SW 1271 (cell line): Measurements from ENCODE around the gene SLC1A3.
"Not testable (repeated sequence)": the region's sequence is repeated elsewhere in the genome, so short reads cannot be mapped to it uniquely, and the experiment has no call there.

Source experiments
- DNase-seq, 2 experiments: peaks; one replicate each; lab custom pipeline; 2025; lab: John Stamatoyannopoulos, UW

SLC1A3 gene

DNA sequence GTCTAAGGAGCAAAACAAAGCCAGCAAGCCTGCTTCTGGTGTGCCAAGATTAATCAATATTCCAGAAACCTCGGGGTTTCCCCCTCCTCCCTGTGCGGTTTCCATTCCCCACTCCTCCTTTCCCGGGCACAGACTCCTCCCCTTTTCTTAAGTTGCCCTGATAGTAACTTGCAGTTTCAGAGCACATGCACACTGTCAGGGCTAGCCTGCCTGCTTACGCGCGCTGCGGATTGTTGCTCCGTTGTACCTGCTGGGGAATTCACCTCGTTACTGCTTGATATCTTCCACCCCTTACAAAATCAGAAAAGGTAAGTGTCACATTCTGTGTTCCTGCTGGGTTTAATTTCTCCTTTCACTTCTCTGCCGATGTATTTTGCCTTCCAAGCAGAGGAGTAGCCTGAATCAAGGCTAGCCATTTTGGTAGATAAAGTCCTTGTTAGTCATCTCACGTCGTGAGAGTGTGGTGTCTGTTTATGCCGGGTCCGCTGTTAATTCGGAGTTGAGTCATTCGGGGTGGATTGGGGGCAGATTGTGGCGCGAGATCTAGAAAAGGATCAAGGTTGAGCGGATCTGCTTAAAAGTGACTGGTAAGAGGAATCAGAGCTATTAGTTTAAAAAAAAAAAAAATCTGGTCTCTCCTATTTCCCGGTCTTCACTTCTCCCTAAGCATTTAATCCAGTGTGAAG lies at the start of gene SLC1A3:
Gene SLC1A3, plus strand, starts transcription at position 179 of the 686 bp plus-strand sequence. CDS start 1,818 bp downstream, outside the sequence.
- peak in 1 of 2 experiments; percentile 58 for DNase-seq

DNA sequence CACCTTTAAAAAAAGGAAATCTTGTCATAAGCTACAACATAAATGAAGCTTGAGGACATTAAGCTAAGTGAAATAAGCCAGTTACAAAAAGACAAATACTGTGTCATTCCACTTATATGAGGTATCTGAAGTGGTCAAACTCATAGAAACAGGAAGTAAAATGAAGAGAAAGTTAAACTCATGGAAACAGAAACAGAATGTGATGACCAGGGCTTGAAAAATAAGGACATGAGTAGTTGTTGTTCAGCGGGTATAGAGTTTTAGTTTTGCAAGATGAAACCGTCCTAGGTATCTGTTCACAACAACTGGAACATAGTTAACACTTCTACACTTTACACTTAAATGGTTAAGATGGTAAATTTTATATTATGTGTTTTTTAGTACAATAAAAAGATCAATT lies 47.8 kb upstream of the SLC1A3 start:
- no peak for DNase-seq

DNA sequence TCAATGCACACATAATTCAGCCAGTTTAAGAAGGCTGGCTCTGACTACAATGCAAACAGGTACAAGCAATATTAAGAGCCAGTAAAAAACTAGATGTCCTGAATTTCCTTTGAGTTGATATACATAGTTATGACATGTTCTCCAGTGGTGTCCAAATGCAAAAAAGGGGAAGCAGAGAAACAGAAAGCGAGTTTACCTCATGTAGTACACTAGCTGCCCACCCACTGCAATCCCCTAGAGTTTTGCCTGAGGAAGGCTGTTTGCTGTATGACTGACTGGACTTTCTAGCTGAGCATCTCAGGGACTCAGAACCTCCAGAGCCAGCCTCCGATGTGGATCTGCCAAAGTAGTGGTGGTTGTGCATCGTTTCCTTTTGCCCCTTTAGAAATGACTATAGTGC lies 44.8 kb upstream of the SLC1A3 start:
- DNase-seq: no peak

DNA sequence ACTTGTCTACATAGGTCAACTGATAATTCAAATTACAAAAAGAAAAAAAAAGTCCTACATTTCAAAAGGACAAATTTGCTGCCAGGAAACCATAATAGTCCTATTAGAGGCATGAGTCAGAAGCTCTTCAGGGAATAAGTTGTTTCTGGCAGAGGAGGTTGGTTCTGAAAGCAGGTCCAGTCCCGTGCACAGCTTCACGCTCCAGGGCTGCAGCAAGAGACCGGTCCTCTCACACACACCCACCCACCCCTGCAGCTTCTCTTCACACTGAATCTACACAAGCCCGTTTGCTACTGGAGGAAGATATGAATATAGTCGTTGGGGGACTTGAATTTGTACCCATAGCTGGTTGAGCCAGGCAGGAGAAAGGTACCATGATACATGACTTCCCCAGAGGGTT lies 36.9 kb upstream of the SLC1A3 start:
- no peak for DNase-seq

DNA sequence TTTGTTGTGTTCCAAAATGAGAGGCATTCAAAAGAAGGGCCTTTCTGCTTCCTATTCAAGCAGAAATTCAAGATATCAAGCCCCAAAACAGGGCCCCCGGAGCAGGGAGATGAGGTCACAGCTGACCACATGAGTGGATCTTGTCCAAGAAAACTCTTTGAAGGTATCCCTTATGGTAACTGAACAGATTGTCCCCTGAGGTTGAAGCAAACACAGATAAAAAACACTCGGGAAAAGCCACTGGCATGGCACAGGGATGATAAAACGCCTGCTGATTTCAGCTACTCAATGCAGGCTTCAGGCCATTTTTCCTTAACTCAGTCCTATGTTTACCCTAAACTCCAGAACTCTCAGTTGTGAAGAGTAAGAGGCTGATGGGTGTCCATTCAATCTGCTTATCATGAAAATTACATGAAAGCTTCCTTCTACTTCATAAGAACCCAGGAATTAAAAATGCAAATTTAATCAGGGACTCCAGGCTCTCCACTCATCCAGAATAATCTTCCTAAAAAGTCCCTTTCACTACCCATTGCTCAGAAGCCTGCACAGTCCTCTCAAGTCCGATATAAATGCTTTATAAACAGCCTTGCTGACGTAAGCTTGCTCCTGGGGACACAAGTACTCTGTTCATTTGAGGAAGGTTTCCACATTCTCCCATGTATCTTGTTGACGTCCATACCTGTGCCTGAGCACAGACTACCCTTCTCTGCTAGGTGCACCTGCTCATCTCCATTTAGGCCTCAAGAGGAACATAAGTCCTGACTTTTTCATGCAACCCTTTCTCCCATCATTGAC lies 35.9 kb upstream of the SLC1A3 start:
- DNase-seq: no peak

DNA sequence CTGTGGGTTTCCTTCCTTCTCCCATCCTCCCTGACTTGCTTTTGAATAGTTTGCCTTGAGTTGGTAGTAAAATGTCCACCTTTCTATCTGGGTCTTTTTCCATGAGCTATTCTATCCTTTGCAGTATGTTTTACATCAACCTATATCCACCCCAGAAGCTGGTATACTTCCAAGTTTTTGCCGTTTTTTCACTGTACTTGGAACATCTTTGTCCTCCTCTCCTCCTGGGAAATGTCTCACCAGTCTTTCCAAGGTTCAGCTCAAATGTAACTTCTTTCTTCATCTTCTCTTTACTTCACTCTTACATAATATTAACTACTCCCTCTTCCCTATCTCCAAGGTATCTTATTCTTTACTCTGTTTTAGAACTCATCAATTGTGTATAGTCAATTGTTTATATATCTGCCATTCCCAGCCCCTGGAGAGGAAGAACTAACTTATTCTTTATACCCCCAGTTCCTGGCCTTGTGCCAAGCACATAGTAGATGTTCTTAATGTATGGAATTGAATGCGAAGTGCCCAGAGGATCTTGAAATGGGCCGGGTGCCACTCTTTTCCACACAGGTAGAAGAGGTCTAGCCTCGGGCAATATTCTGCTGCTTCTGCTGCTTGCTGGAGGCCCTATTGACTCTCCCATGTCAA lies 34.9 kb upstream of the SLC1A3 start:
- DNase-seq: no peak

DNA sequence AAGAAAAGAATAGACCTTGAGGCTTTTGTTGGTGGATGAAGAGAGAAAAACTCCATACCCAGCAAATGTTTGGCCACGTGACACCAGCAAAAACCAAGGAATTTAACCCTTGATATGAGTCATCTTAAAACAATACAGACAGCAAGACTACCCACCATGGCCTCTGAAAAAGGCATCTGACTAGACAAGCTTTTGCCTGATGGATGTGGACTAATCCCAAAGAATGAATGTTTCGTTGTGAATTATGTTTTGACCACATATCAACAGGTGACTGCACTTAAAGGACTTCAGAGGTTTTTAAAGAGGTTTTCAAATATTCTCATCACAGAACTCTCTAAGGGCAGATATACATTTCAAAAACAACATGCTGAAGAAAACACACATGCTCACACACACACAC lies 33.0 kb upstream of the SLC1A3 start:
- DNase-seq: no peak

DNA sequence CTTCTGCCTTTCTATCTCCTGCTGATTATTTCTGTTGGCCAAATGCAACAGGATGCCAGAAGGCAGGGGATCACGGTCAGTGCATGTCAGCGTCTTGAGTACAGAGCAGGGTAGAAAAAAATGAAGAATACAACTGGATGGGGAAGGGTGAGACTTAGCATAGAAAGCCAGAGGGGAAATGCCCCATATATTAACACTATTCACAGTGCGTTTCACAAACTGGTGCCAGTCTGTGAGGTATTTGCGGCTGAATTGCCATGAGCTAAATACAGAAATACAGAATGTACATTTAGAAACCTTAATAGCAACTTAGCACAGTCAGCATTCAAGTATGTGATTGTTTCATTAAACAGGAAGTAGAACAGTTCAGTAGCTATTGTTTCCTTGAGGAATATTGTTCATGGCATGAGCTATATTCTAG lies 31.0 kb upstream of the SLC1A3 start:
- DNase-seq: peak in 1 of 2 experiments; percentile 15

DNA sequence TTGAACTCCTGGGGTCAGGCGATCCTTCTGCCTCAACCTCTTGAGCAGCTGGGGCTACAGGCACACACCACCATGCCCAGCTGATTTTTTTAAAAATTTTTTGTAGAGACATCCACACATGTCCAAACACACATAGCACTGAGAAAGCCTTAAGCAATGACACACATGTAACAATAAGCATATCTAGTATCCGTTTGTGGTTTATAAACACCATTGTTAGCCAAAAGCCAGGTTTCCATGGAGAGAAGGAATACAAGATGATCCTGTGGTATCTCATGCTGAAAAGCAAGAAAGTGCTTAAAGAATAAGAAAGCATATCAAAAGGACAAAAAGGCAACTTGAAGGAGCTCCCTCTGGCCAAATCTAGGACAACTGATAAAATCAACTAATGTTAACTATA lies 29.7 kb upstream of the SLC1A3 start:
- DNase-seq: no peak

DNA sequence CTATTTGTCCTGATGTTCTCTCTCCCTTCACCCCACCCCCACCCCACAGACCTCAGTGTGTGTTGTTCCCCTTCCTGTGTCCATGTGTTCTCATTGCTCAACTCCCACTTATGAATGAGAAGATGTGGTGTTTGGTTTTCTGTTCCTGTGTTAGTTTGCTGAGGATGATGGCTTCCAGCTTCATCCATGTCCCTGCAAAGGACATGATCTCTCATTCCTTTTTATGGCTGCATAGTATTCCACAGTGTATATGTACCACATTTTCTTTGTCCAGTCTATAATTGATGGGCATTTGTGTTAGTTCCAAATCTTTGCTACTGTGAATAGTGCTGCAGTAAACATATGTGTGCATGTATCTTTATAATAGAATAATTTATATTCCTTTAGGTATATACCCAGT lies 26.5 kb upstream of the SLC1A3 start:
- DNase-seq: not testable (repeated sequence)

DNA sequence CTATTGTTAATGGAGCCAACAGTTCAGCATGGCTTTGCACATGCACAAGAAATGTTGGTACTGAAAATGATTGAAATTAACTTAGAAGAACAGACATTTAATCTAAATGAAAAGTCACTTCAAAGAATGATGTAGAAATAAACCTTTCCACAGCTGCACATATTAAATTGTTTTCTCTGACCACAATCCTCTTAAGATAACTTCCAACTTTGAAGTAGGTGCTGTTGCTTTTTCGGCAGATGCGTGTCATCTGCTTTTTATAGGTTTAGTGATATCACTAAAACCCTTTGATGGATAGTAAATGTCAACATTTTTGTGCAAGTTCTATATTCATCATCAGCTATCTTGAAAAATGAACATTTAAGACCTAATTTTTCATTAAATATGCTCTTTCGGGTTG lies 25.3 kb upstream of the SLC1A3 start:
- DNase-seq: no peak

DNA sequence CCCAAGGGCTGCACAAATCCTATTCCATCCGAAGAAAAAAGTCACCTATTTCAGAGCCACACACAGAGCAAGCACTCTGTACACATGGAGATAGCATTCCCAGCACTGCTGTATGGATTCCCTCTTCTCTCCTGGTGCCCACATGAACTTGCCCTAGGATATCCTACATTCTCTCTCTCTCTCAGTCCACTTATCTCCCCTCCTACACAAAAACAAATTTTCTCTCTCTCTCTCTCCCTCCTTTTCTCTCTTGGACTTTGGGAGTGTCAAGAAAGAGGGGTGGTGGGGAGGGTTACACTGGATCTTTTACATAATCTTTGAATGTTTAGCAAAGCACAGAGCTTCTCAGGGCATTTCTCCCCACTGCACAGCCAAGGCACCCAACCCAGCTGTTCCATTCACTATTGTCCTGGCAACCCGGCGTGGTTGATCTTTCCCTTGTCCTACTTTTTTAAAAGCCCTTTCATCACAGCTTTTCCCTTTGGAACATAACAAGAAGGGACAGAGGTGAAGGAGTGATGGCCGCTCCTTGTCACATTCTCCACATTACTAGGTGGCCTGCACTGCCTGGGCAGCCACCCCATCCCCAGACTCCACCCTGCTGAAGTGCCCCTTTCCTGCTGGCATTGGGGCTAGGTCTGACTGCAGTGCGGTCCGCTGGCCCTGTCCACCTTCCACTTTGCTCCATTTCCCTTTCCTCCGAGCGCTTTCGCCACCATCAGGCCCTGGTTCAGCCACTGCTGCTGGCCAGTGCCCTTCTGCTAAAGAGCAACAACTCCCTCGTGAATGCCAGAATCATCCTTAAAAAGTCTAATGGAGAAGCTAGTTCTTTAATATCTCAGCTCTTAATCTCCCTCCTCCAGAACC lies 22.2 kb upstream of the SLC1A3 start:
- DNase-seq: no peak

DNA sequence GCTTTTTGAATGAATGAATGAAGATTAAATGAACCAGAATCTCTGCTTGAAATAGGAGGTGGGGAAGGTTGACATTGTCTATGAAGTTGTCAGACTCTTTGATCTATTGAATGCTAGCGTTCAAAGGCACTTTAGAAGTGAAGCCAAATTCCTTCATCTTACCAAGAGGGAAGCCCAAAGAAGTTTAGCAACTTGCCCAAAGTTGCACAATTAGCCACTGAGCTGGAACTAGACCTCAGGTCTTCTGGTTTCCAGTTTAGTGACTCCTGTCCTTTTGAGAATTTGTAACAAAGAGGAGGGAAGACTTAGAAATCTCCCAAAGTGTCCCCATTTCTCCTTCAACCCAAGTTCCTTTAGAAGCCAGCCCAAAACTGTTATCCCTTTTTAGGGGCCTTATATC lies 20.7 kb upstream of the SLC1A3 start:
- no peak for DNase-seq

DNA sequence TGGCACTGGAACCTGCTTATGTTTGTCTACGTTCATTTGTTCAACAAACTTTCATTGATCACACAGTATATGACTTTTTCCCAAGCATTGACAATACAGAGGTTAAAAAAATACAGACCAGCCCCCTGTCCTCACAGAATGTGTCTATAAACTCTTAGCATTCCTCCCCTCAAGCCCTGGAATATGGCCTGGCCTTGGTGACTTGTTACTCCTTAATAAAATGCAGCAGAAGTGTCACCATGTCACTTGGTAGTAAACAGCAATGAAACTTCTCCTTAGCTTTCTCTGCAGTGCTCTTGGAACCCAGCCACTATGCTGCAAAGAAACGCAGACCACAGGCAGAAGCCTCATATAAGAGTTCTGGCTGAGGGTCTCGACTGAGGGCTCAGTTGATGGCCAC lies 19.1 kb upstream of the SLC1A3 start:
- DNase-seq: no peak

DNA sequence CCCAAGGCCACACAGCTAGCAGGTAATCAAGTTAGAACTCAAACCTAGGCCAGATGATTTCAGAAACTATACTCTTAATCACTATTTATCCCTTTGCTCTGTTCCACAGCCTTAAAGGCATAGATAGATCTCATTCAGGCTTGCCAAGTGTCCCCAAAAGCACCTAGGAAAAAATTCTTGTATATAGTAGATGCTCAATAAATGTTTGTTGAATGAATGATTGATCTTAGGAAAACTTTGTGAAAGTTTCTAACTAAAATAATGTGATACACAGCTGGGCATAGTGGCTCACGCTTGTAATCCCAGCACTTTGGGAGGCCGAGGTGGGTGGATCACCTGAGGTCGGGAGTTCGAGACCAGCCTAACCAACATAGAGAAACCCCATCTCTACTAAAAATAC lies 16.7 kb upstream of the SLC1A3 start:
- not testable (repeated sequence) for DNase-seq

DNA sequence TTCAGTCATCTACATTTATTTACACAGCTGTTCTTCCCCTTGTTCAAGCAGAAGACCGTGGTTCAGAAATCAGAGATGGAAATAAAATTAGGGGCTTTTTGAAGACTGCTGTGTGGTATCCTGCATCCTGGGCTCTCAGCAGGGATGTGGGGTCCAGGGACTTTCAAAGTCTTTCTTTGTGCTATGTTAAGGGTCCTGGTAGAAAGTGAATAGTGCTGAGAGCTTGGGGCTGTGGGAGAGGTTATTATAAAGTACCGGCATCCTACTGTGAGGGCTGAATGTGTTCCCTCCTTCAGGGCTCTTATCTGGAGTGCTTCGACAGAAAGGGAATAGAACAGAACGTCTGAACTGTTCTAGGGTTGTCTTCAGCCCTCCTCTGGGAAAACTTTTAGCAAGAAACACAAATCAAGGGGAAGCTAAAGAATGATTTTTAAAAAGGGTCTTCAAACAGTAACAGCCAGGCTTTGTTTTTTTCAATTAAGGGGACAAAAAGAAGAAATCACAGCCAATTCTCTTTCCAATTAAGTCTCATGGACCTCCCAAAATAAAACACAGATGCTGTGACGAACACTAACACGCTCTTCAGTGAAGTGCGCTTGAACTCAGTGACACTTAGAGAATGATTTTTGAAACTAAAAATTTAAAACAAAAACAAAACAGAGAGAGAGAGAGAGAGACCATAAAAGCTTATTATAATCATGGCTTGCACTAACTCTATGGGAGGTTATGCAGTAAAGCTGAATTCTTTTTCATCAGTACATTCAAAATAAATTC lies 15.7 kb upstream of the SLC1A3 start:
- DNase-seq: no peak

DNA sequence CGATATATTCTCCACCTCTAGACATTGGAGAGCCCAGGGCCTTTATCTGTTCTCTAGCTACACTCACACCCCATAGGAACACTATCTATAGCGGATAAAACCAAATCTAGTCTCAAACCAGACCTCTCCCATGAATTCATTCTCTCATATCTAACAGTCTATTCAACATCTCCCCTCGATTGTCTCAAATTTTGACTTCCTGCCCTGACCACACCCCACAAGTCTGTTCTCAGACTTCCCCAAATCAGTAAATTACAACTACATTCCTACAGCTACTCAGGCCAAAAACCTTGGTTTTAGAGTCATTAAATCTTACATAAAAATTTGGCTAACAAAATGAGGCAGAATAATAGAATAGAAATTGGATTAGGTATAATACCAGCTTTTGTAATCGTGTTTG lies 12.5 kb upstream of the SLC1A3 start:
- DNase-seq: no peak

DNA sequence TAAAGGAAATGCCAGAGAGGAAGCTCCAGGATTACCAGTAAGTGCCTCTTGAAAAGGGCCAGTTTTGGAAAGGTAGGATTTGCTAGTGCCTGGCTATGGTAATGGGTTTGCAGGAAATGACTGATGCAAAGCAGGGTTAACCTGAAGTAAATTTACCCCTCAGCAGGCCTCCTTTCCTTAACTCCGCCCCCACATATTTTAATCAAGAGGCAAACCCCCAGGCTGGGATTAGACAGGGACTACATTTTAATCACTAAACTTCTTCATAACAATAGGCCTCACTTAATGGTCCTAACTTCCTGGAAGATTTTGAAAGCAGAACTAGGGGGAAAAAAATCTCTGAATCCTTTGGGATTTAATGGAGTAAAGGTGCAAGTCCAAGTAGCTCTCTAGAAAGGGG lies 10.2 kb upstream of the SLC1A3 start:
- no peak for DNase-seq

DNA sequence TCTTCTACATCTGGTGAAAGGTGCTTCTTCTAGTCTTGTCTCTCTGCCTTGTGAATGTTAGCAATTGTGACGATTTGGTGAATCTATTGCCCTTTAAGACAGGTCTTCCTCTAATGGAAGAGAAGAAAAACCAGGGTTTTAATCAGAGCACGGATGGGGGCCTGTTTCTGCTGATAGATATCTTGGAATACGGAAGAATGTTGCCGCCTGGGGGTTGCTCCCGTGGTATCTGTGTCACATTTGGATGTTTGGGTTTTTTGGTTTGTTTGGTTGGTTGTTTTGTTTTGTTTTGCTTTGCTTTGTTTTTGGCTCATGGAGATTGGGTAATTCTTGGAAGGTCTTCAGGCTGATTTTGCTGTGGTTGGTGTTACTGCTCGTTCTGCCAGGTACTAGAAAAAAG lies 9.7 kb upstream of the SLC1A3 start:
- DNase-seq: no peak

DNA sequence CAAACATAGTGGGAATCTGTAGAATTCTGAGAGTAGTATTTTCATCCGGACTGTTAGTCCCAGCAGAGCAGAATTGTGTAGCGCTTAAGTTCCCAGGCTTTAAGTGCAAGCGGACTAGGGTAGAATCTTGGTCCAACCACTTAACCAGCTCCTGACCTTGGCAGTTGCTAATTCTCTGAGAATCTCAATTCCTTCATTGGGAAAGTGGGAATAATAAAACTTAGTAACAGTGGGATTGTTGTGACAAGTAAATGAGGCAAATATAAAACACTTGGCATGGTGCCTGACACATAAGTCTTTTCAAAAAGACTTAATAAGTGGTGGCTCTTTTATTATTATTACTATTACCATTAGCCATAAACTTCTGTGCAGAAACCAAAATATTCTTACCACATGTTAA lies 8.4 kb upstream of the SLC1A3 start:
- DNase-seq: no peak
